ENCODE data around the gene RPL41. TPM values are rescaled to one million over a fixed set of nuclear protein-coding genes. Genes with fewer than 3 reads are reported as not detected.

RPL41 gene
- total and polyA plus RNA-seq, 2 donors: 2,071 to 5,547 TPM

DNA sequence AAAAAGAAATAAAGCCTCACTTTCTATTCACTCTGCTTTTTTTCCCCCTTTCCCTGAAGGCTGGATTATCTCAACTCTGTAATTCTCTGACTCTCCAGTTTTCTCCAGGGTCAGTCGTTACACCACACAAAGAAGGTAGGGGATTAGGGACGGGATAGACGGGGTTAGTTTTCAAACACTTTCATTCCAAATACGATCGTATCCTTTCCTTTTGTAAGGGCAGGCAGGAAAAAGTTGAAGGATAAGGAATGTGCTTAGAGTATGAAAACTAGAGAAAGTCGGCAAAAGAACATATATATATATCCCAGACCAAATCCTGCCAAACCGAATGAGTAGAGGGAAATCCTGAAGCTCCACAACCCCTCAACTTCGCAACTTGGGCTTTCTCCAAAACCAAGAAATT, 11.1 kb downstream of the RPL41 start:
- H3K27ac ChIP-seq (ENCODE audit: low read depth): peak overlapping the region; percentile 69
- H3K4me1 ChIP-seq (ENCODE audit: insufficient read depth): no peaks in the 10 kb centered on the region
- no peak overlapping the region for H3K4me3 ChIP-seq (ENCODE audit: low read depth, low read length)
- under 1% methylated on average over 8 of the region's 8 CpGs for WGBS
- no peak for DNase-seq (ENCODE audit: extremely low spot score)
- H3K36me3 ChIP-seq (ENCODE audit: insufficient read depth): peaks cover 5% of the 10 kb centered on the region

DNA sequence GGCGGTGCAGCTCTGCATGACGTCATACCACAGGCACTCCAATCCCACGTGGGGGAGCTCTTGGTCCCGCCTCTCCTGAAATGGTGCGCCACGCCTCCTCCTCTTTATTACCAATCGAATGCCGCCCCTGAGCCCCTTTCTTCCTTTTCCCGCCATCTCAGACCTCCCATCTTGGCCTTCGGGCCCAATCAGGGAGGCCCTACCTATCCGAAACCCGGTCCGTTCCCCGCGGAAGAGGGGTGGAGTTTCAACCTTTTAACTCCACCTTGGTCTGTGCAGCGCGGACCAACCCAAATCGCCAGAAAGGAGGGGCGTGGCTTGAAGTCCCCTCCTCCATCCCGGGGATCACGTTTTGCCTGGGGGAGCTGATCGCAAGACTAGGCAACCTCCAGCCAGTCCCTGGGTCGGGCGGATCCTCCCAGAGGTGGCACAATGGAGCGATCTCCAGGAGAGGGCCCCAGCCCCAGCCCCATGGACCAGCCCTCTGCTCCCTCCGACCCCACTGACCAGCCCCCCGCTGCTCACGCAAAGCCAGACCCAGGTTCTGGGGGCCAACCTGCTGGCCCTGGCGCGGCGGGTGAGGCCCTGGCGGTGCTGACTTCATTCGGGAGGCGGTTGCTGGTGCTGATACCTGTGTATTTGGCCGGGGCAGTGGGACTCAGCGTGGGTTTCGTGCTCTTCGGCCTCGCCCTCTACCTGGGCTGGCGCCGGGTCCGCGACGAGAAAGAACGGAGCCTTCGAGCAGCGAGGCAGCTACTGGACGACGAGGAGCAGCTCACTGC, 11.6 kb downstream of the RPL41 start, which contains the start of gene ESYT1:
Gene ESYT1 (plus strand): TSS at position 380 of the 782 bp plus-strand sequence. CDS start 53 bp downstream, at position 433.
- Histone ChIP-seq H3K4me3 (ENCODE audit: low read depth, low read length) (peak within 1 kb of the TSS; percentile 67), H3K36me3 (ENCODE audit: insufficient read depth) (peaks cover 8% of the 10 kb centered on the region), H3K4me1 (ENCODE audit: insufficient read depth) (no peaks in the 10 kb centered on the region), H3K27ac (ENCODE audit: low read depth) (peak within 1 kb of the TSS; percentile 86)
- under 1% methylated on average over 49 of the region's 49 CpGs for WGBS
- DNase-seq (ENCODE audit: extremely low spot score): peak; percentile 100

DNA sequence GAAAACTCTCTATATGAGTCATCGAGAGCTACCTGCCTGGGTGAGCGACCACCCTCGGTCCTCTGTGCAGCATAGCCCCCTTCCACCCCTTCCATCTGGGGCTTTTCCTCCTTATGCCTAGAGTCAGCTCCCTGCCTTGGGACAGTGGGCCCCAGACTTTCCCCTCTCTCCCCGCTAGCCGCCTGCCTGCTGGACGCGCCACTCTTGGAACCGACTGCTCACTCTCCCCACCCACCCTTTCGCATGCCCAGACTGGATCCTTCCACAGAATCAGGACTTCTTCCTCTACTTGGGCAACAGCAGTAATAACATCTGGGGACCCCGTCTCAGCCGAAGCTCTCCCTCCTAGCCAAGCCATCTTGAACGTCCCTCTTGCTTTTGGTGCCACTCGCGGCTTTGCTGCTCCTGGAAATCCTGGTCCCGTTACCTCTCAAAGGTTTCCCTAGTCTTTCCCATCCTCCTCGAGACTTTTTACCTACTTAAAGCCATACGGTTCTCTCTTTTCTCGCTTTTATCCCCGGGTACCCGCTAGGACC, 12.3 kb downstream of the RPL41 start:
- no peaks in the 10 kb centered on the region for H3K4me1 ChIP-seq (ENCODE audit: insufficient read depth)
- under 1% methylated on average over 20 of the region's 20 CpGs for WGBS
- DNase-seq (ENCODE audit: extremely low spot score): no peak

DNA sequence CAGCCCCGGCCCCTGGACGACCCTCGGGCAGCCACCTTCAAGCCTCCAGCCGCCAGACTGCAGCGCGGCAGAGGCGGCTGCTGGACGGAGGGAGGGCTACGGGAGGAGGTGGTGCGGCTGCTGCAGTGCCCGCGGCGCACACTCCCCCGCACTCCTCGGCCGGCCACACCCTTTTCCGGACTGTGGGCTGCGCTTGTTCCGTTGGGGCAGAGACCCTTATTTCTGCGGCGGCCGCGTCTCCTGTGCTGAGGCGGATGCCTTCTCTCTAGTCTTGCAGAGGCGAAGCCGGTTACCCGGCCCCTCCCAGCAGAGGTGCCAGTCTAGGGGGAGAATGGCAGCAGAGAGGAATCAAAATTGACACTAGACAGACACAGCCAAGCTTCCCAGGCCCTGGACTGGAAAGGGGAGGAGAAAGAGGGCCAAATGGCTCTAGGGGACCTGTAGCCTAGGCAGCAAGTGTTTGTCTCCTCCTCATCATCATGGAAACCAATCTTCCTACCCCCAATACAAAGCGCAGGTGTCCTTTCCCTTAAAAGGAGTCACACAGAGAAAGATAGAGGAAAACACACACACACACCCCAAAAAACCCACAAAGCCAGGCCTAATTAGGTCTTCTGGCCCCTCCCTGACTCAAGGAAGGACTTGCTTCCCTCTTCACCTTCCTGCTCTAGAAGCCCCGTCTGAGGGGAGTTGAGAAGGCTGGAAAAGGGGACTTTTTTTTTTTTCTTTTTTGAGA, 12.9 kb downstream of the RPL41 start:
- Histone ChIP-seq H3K36me3 (ENCODE audit: insufficient read depth) (peaks cover 12% of the 10 kb centered on the region), H3K27ac (ENCODE audit: low read depth) (no peak overlapping the region), H3K4me1 (ENCODE audit: insufficient read depth) (no peaks in the 10 kb centered on the region), H3K4me3 (ENCODE audit: low read depth, low read length) (peak overlapping the region; percentile 67)
- WGBS: 2% methylated on average over 29 of the region's 29 CpGs
- DNase-seq (ENCODE audit: extremely low spot score): no peak

More for the DNA sequence above, 12.3 kb downstream of the RPL41 start:
- peak overlapping the region; percentile 67 for H3K4me3 ChIP-seq (ENCODE audit: low read depth, low read length)
- peak overlapping the region; percentile 86 for H3K27ac ChIP-seq (ENCODE audit: low read depth)
- H3K36me3 ChIP-seq (ENCODE audit: insufficient read depth): peaks cover 12% of the 10 kb centered on the region

DNA sequence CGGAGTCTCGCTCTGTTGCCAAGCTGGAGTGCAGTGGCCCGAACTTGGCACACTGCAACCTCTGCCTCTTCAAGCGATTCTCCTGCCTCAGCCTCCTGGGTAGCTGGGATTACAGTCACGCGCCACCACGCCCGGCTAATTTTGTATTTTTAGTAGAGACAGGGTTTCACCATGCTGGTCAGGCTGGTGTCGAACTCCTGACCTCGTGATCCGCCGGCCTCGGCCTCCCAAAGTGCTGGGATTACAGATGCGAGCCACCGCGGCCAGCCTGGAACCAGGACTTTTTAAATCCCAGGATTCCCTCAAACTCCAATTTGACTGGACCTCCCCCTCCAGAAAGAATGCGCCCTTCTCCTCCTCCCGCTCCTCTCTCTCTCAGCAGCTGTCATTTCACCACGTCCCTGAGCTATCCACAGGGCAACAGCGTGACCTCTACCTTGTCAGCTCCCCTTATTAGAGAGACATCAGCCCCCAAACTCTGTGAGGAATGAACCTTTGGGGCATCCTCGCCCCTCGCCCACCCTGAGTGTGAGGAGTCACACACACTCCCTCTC, 13.6 kb downstream of the RPL41 start:
- no peak overlapping the region for H3K27ac ChIP-seq (ENCODE audit: low read depth)
- H3K4me3 ChIP-seq (ENCODE audit: low read depth, low read length): no peak overlapping the region
- no peak for DNase-seq (ENCODE audit: extremely low spot score)
- H3K4me1 ChIP-seq (ENCODE audit: insufficient read depth): no peaks in the 10 kb centered on the region
- H3K36me3 ChIP-seq (ENCODE audit: insufficient read depth): peaks cover 12% of the 10 kb centered on the region
- WGBS: 65% methylated on average over 22 of the region's 22 CpGs

DNA sequence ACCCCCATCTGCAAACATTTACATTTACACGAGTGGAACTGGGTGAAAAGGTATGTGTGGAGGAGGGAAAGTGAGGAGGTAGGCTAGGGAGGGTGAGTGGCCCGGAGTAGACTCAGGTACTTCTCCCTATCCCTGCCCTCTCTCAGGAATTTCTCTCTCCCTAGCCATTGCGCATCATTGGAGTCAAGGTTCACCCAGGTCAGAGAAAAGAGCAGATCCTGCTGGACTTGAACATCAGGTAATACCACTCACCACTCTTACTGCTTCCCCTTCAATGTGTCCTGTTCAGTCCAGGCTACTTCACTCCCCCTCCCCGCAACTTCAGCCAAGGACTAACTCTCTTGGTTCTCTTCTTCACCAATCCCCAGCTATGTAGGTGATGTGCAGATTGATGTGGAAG, 14.4 kb downstream of the RPL41 start:
- H3K4me3 ChIP-seq (ENCODE audit: low read depth, low read length): no peak overlapping the region
- peaks cover 12% of the 10 kb centered on the region for H3K36me3 ChIP-seq (ENCODE audit: insufficient read depth)
- no peaks in the 10 kb centered on the region for H3K4me1 ChIP-seq (ENCODE audit: insufficient read depth)
- 85% methylated on average over 4 of the region's 4 CpGs for WGBS
- no peak overlapping the region for H3K27ac ChIP-seq (ENCODE audit: low read depth)
- no peak for DNase-seq (ENCODE audit: extremely low spot score)

DNA sequence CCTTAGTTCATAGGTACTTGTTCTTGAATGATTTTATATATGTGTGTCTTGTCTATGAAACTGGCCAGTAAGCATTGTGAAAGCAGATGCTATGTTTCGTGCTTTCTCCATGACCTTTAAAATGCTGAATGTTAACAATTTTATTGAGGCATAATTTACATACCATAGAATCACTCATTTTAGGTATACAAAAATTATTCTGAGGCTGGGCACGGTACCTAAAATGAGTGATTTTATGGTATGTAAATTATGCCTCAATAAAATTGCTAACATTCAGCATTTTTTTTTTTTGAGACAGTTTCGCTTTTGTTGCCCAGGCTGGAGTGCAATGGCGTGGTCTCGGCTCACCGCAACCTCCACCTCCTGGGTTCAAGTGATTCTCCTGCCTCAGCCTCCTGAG, 18.5 kb downstream of the RPL41 start:
- Histone ChIP-seq H3K4me3 (ENCODE audit: low read depth, low read length) (no peak overlapping the region), H3K4me1 (ENCODE audit: insufficient read depth) (no peaks in the 10 kb centered on the region), H3K27ac (ENCODE audit: low read depth) (no peak overlapping the region), H3K36me3 (ENCODE audit: insufficient read depth) (peaks cover 18% of the 10 kb centered on the region)
- no peak for DNase-seq (ENCODE audit: extremely low spot score)
- WGBS: 93% methylated on average over 6 of the region's 6 CpGs

DNA sequence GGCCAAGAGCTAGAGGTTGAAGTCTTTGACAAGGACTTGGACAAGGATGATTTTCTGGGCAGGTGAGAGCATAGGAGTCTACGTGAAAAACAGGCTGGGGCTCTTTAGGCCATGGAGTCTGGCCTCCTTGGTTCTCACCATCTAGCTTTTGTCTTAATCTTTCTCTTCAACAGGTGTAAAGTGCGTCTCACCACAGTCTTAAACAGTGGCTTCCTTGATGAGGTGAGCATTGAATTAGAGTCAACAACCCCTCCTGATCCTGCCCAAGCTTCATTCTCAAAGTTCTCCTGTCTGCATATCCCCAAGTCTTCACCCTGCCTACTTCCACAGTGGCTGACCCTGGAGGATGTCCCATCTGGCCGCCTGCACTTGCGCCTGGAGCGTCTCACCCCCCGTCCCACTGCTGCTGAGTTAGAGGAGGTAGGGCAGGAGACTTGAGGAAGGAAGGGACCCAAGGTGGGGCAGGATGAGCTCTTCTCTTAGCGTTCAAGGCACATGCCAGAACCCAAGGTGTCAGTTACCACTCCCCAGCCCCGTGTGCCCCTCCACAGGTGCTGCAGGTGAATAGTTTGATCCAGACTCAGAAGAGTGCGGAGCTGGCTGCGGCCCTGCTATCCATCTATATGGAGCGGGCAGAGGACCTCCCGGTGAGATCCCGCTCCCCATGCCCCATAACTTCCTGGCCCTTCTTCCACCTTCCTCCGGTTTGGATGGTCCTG, 21.6 kb downstream of the RPL41 start:
- DNase-seq (ENCODE audit: extremely low spot score): no peak
- H3K36me3 ChIP-seq (ENCODE audit: insufficient read depth): peaks cover 11% of the 10 kb centered on the region
- 94% methylated on average over 14 of the region's 14 CpGs for WGBS
- no peaks in the 10 kb centered on the region for H3K4me1 ChIP-seq (ENCODE audit: insufficient read depth)
- H3K4me3 ChIP-seq (ENCODE audit: low read depth, low read length): no peak overlapping the region
- H3K27ac ChIP-seq (ENCODE audit: low read depth): no peak overlapping the region

DNA sequence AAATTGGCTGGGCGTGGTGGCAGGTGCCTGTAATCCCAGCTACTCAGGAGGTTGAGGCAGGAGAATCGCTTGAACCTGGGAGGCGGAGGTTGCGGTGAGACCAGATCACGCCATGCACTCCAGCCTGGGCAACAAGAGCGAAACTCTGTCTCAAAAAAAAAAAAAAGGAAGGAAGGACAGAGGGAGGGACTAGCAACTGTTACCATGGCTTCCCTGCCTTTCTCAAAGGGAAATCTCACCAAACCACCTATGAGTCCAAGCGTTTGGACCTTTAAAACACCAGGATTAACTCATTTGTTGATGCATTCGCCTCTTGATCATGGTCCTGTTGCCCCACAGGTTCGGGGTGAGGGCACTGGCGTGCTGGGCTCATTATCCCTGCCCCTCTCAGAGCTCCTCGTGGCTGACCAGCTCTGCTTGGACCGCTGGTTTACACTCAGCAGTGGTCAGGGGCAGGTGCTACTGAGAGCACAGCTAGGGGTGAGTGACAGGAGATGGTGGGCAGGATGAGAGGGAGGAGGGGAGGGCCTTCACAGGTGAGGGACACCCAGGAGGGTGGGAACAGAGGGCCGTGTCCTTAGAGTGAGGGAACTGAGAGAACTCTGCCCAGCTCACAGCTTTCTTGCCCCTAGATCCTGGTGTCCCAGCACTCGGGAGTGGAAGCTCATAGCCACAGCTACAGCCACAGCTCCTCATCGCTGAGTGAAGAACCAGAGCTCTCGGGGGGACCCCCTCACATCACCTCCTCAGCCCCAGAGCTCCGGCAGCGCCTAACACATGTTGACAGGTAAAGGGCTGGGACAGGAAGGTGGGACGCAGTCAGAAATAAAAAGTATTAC, 25.7 kb downstream of the RPL41 start:
- no peak for DNase-seq (ENCODE audit: extremely low spot score)
- Histone ChIP-seq H3K36me3 (ENCODE audit: insufficient read depth) (peaks cover 6% of the 10 kb centered on the region), H3K4me3 (ENCODE audit: low read depth, low read length) (no peak overlapping the region), H3K27ac (ENCODE audit: low read depth) (no peak overlapping the region), H3K4me1 (ENCODE audit: insufficient read depth) (peaks cover 3% of the 10 kb centered on the region)
- 90% methylated on average over 19 of the region's 19 CpGs for WGBS

DNA sequence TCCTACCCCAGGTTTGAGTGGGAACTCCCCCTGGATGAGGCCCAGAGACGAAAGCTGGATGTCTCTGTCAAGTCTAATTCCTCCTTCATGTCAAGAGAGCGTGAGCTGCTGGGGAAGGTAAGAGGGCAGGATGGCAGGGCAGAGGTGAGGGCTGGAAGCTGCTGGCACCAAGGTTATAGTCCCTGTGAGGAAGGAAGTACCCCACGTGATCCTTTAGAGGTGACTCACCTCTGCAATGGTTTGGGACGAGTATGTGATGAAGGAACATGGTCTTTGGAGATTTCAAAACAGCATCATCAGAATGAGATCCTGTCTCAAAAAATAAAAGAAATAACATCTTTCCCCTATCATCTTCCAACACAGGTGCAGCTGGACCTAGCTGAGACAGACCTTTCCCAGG, 26.8 kb downstream of the RPL41 start:
- Histone ChIP-seq H3K4me1 (ENCODE audit: insufficient read depth) (peaks cover 3% of the 10 kb centered on the region), H3K4me3 (ENCODE audit: low read depth, low read length) (no peak overlapping the region), H3K36me3 (ENCODE audit: insufficient read depth) (peaks cover under 1% of the 10 kb centered on the region), H3K27ac (ENCODE audit: low read depth) (no peak overlapping the region)
- WGBS: 79% methylated on average over 4 of the region's 4 CpGs
- no peak for DNase-seq (ENCODE audit: extremely low spot score)

DNA sequence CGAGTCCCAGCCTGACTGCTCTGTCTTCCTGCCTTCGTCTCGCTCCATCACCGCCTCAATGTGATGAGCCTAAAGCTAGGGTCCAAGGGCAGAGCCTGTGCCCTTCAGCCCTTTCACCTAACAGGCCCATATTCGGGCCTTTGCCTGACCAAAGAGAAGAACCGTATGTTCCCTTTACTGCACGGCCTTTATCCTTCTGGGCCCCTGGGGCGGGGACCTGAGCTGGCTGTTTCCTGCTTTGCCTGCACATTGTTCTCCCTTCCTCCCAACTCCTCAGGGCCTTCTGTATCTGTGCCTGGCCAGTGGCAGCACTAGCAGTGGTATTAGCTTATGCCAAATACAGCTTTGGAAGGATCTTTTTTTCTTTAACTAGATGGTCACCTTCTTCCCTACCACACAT, 27.4 kb downstream of the RPL41 start:
- WGBS: 79% methylated on average over 8 of the region's 8 CpGs
- Histone ChIP-seq H3K36me3 (ENCODE audit: insufficient read depth) (no peaks in the 10 kb centered on the region), H3K27ac (ENCODE audit: low read depth) (no peak overlapping the region), H3K4me3 (ENCODE audit: low read depth, low read length) (no peak overlapping the region), H3K4me1 (ENCODE audit: insufficient read depth) (peaks cover 3% of the 10 kb centered on the region)
- DNase-seq (ENCODE audit: extremely low spot score): no peak

DNA sequence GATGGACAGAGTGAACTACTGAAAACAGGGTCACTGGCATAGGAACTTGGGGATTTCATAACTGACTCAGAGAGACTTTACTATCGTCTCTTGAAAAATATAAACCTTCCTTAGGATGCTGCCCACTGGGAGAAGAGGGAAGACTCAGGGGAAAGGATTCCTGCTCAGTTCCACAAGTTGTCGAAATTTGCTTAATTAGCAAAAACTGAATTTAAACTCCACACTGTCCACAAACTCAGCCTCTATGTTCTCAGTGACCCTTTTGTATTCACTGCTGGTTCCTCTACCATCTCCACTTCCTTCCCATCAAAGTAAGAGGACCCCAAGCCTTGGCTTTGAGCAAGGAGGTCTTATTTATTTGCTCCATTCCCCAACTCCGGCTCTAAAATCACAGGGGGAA, 28.8 kb downstream of the RPL41 start:
- DNase-seq (ENCODE audit: extremely low spot score): no peak
- Histone ChIP-seq H3K4me1 (ENCODE audit: insufficient read depth) (peaks cover 3% of the 10 kb centered on the region), H3K36me3 (ENCODE audit: insufficient read depth) (no peaks in the 10 kb centered on the region), H3K27ac (ENCODE audit: low read depth) (no peak overlapping the region), H3K4me3 (ENCODE audit: low read depth, low read length) (no peak overlapping the region)
- WGBS: 84% methylated on average over 3 of the region's 3 CpGs
